ENCODE results near the gene ZNF593OS. TPM values are rescaled to one million over a fixed set of nuclear protein-coding genes. Genes with fewer than 3 reads are reported as not detected.

ZNF593OS gene
- polyA plus RNA-seq, 1 experiment, result not detected

- DNase-seq (ENCODE audit: low read depth, low spot score), result no peak
- H3K4me3 ChIP-seq (ENCODE audit: low read depth, low read length), result no peak overlapping the region
- no peak for TF ChIP-seq CTCF (IDR thresholded peaks at IDR 0.05; ENCODE audit: low read depth, low read length)
- ChIA-PET CTCF (interaction anchor here (1.5 to 5.1 kb wide), 2 partner anchors 9 to 15 kb away, joined by 7 to 32 read pairs; partner anchors contain the start of gene ZNF593), POLR2A (no interaction called here)
- no peaks in the 10 kb centered on the region for H3K9me3 ChIP-seq (ENCODE audit: control insufficient read depth, insufficient read depth, low read length)
- no peak overlapping the region for H3K27ac ChIP-seq (ENCODE audit: low read depth, low read length)
- peaks cover 47% of the 10 kb centered on the region for H3K27me3 ChIP-seq (ENCODE audit: control insufficient read depth, insufficient read depth, low read length)
Measured at GRCh38 chr1:26154750-26155149, 16.9 kb downstream of the ZNF593OS start.

- H3K9me3 ChIP-seq (ENCODE audit: control insufficient read depth, insufficient read depth, low read length), result no peaks in the 10 kb centered on the region
- H3K4me3 ChIP-seq (ENCODE audit: low read depth, low read length), result no peak overlapping the region
- POLR2A ChIA-PET, result no interaction called here
- no peak for DNase-seq (ENCODE audit: low read depth, low spot score)
- H3K27me3 ChIP-seq (ENCODE audit: control insufficient read depth, insufficient read depth, low read length), result peaks cover 47% of the 10 kb centered on the region
- no peak overlapping the region for H3K27ac ChIP-seq (ENCODE audit: low read depth, low read length)
- CTCF ChIA-PET, result interaction anchor here (1.5 to 5.1 kb wide), 2 partner anchors 9 to 16 kb away, joined by 7 to 32 read pairs; partner anchors contain the start of gene ZNF593
- no peak for TF ChIP-seq CTCF (IDR thresholded peaks at IDR 0.05; ENCODE audit: low read depth, low read length)
Measured at GRCh38 chr1:26153966-26154532, 17.6 kb downstream of the ZNF593OS start.

GRCh38 chr1:26148887-26149286, 22.7 kb downstream of the ZNF593OS start:
- Histone ChIP-seq H3K27me3 (ENCODE audit: control insufficient read depth, insufficient read depth, low read length) (peaks cover 23% of the 10 kb centered on the region), H3K27ac (ENCODE audit: low read depth, low read length) (no peak overlapping the region), H3K4me3 (ENCODE audit: low read depth, low read length) (no peak overlapping the region), H3K9me3 (ENCODE audit: control insufficient read depth, insufficient read depth, low read length) (no peaks in the 10 kb centered on the region)
- TF ChIP-seq CTCF (IDR thresholded peaks at IDR 0.05; ENCODE audit: low read depth, low read length), result no peak
- ChIA-PET CTCF (interaction anchor here (1.0 kb wide), 1 partner anchor 85 kb away, joined by 3 read pairs; the partner anchor contains the start of gene CEP85), POLR2A (no interaction called here)
- no peak for DNase-seq (ENCODE audit: low read depth, low spot score)

GRCh38 chr1:26145960-26146294, 25.7 kb downstream of the ZNF593OS start:
- H3K27me3 ChIP-seq (ENCODE audit: control insufficient read depth, insufficient read depth, low read length), result peaks cover 16% of the 10 kb centered on the region
- ChIA-PET CTCF (interaction anchor here (0.6 to 6.2 kb wide), 18 partner anchors 10 to 260 kb away, joined by 3 to 65 read pairs (median 8); partner anchors contain the start of gene PDIK1L), POLR2A (no interaction called here)
- no peak for TF ChIP-seq CTCF (IDR thresholded peaks at IDR 0.05; ENCODE audit: low read depth, low read length)
- no peaks in the 10 kb centered on the region for H3K9me3 ChIP-seq (ENCODE audit: control insufficient read depth, insufficient read depth, low read length)
- no peak for DNase-seq (ENCODE audit: low read depth, low spot score)
- H3K27ac ChIP-seq (ENCODE audit: low read depth, low read length), result no peak overlapping the region
- H3K4me3 ChIP-seq (ENCODE audit: low read depth, low read length), result no peak overlapping the region
